SK-N-MC (cell line): Measurements from ENCODE around the gene CAMK1D.

Experiments used
- DNase-seq: peaks from one replicate; pipeline ENCODE4 v3.0.0-alpha.2; 2011; ENCODE audit warnings: low read depth, low spot score
- H3K27ac ChIP-seq: fragments of 200-600 bp; sonication (generic); 2 replicates; pipeline ENCODE4 v1.5.1; 2016; ENCODE audit warnings: mixed run types
- H3K36me3 ChIP-seq: fragments of 200-600 bp; sonication (generic); 2 replicates; pipeline ENCODE4 v1.6.1; 2017; ENCODE audit warnings: antibody characterized with exemption, low read length, mixed read lengths; ENCODE audit not compliant: insufficient read depth
- H3K4me3 ChIP-seq: fragments of 200-600 bp; sonication (generic); 2 replicates; pipeline ENCODE4 v1.5.1; 2016
- H3K9ac ChIP-seq: fragments of 200-600 bp; sonication (generic); 2 replicates; pipeline ENCODE4 v1.8.0; 2017; ENCODE audit warnings: mixed run types, mixed read lengths; ENCODE audit not compliant: insufficient read length
- H3K9me3 ChIP-seq: fragments of 200-600 bp; sonication (generic); 2 replicates; pipeline ENCODE4 v1.6.1; 2017; ENCODE audit warnings: low read depth, mild to moderate bottlenecking, antibody characterized with exemption, low read length, moderate library complexity, mixed read lengths
- EZH2 ChIP-seq: fragments of 200-600 bp; sonication (generic); IDR thresholded peaks from one replicate; pipeline ENCODE4 v1.6.1; 2017; ENCODE audit warnings: antibody characterized with exemption
- FOXP2 ChIP-seq: optimal IDR thresholded peaks from 2 replicates; pipeline ENCODE3; 2011; ENCODE audit warnings: mild to moderate bottlenecking, moderate library complexity; ENCODE audit not compliant: insufficient read depth; ENCODE audit errors: extremely low read length, control extremely low read depth
- POLR2AphosphoS5 ChIP-seq: IDR thresholded peaks from 2 replicates; pipeline ENCODE4 v1.6.1; 2012; ENCODE audit warnings: mild to moderate bottlenecking, low read depth, low read length, borderline replicate concordance

Gene CAMK1D

GRCh38 chr10:12636571-12636970 lies 287.2 kb downstream of the CAMK1D start:
- no peak overlapping the region for H3K27ac ChIP-seq
- TF ChIP-seq FOXP2 (no peak), POLR2AphosphoS5 (no peak), EZH2 (no peak)
- H3K9ac ChIP-seq, result no peak overlapping the region
- H3K4me3 ChIP-seq, result no peak overlapping the region
- H3K9me3 ChIP-seq, result no peaks in the 10 kb centered on the region
- no peaks in the 10 kb centered on the region for H3K36me3 ChIP-seq
- DNase-seq, result no peak

- Histone ChIP-seq H3K27ac (no peak overlapping the region), H3K9me3 (no peaks in the 10 kb centered on the region), H3K9ac (no peak overlapping the region), H3K4me3 (no peak overlapping the region), H3K36me3 (no peaks in the 10 kb centered on the region)
- DNase-seq, result no peak
- TF ChIP-seq EZH2 (no peak), POLR2AphosphoS5 (no peak), FOXP2 (no peak)
Measured at GRCh38 chr10:12637649-12638048, 288.3 kb downstream of the CAMK1D start.

GRCh38 chr10:12638103-12638502 lies 288.8 kb downstream of the CAMK1D start:
- Histone ChIP-seq H3K36me3 (no peaks in the 10 kb centered on the region), H3K27ac (no peak overlapping the region), H3K9ac (no peak overlapping the region), H3K4me3 (no peak overlapping the region), H3K9me3 (no peaks in the 10 kb centered on the region)
- TF ChIP-seq POLR2AphosphoS5, result no peak
- no peak for TF ChIP-seq EZH2
- TF ChIP-seq FOXP2, result no peak
- no peak for DNase-seq

- no peak overlapping the region for H3K4me3 ChIP-seq
- no peaks in the 10 kb centered on the region for H3K9me3 ChIP-seq
- H3K9ac ChIP-seq, result no peak overlapping the region
- DNase-seq, result no peak
- no peaks in the 10 kb centered on the region for H3K36me3 ChIP-seq
- no peak for TF ChIP-seq POLR2AphosphoS5
- no peak for TF ChIP-seq EZH2
- TF ChIP-seq FOXP2, result no peak
- no peak overlapping the region for H3K27ac ChIP-seq
Measured at GRCh38 chr10:12638781-12639180, 289.4 kb downstream of the CAMK1D start.

GRCh38 chr10:12639996-12640944 lies 290.9 kb downstream of the CAMK1D start:
- no peak overlapping the region for H3K27ac ChIP-seq
- no peak overlapping the region for H3K4me3 ChIP-seq
- H3K36me3 ChIP-seq, result no peaks in the 10 kb centered on the region
- no peaks in the 10 kb centered on the region for H3K9me3 ChIP-seq
- DNase-seq, result no peak
- TF ChIP-seq POLR2AphosphoS5, result no peak
- TF ChIP-seq FOXP2, result no peak
- no peak for TF ChIP-seq EZH2
- no peak overlapping the region for H3K9ac ChIP-seq

- H3K4me3 ChIP-seq, result no peak overlapping the region
- no peaks in the 10 kb centered on the region for H3K9me3 ChIP-seq
- H3K36me3 ChIP-seq, result no peaks in the 10 kb centered on the region
- H3K9ac ChIP-seq, result no peak overlapping the region
- H3K27ac ChIP-seq, result no peak overlapping the region
- TF ChIP-seq POLR2AphosphoS5, result no peak
- DNase-seq, result no peak
Measured at GRCh38 chr10:12642036-12642435, 292.7 kb downstream of the CAMK1D start.

GRCh38 chr10:12643279-12643678 lies 293.9 kb downstream of the CAMK1D start:
- TF ChIP-seq EZH2 (no peak), POLR2AphosphoS5 (no peak), FOXP2 (no peak)
- Histone ChIP-seq H3K9ac (no peak overlapping the region), H3K9me3 (no peaks in the 10 kb centered on the region), H3K27ac (no peak overlapping the region), H3K36me3 (no peaks in the 10 kb centered on the region), H3K4me3 (no peak overlapping the region)
- no peak for DNase-seq

- no peak for DNase-seq
Measured at GRCh38 chr10:12644380-12645144, 295.2 kb downstream of the CAMK1D start.

More at GRCh38 chr10:12644380-12645144, 295.2 kb downstream of the CAMK1D start:
- no peak overlapping the region for H3K4me3 ChIP-seq
- no peak overlapping the region for H3K27ac ChIP-seq
- H3K9ac ChIP-seq, result no peak overlapping the region
- no peaks in the 10 kb centered on the region for H3K9me3 ChIP-seq
- TF ChIP-seq FOXP2 (no peak), POLR2AphosphoS5 (no peak), EZH2 (no peak)
- no peaks in the 10 kb centered on the region for H3K36me3 ChIP-seq
